ENCODE data around the gene COA1.
"Not testable (repeated sequence)": the region's sequence is repeated elsewhere in the genome, so short reads cannot be mapped to it uniquely, and the experiment has no call there.

COA1 gene, protein sequence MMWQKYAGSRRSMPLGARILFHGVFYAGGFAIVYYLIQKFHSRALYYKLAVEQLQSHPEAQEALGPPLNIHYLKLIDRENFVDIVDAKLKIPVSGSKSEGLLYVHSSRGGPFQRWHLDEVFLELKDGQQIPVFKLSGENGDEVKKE

DNA sequence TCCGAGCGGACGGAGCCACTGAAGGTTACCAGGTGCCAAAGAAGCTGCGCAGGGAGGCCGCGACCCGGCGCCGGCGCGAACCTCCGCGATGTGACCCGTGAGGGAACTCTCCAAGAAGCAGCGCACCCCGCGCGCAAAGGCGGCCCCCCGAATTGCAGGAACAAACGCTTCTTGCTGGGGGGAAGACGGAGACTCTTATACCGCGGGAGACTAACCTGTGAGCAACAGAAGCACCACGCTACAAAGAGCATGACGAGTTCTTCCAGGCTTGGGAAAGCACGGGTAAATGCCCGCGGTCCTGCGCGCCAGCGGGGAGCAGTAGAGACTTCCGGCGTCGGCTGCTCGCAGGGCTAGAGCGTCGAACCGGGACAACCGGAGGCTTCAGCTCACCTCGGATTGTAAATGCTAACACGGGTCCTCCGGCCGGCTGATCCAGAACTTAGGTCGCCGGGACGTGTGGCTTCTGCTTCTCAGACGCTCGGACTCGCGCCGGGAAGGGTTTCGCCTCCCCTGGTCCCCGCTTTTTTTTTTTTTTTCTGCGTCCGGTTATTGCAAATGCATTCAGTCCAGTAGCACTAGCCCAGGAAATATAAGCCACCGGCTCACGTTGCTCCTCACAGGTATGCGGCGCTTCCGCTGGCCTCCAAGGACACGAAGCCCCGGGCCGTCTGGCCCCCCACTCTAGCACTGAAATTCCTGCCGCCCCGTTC lies at the start of gene COA1:
TSS of gene COA1 (minus strand) at position 310 of the 710 bp plus-strand sequence. CDS start 80,909 bp downstream, outside the sequence.
- Histone ChIP-seq H3K9ac (ENCODE audit: low read depth in 1 of 2, low read length in 2 of 2) (peak within 1 kb of the TSS; percentile 83 to 90), H3K9me3 (ENCODE audit: control insufficient read depth in 1 of 2, low read length in 2 of 2) (no peaks in the 10 kb centered on the region), H3K4me1 (ENCODE audit: control insufficient read depth in 1 of 2, insufficient read depth in 2 of 2, low read length in 2 of 2) (peaks cover 12 to 13% of the 10 kb centered on the region in 2 donors), H3K27ac (ENCODE audit: low read depth, low read length) (peak within 1 kb of the TSS; percentile 36), H3K4me3 (ENCODE audit: low read depth in 1 of 2, low read length in 2 of 2) (peak within 1 kb of the TSS; percentile 85 to 98), H3K27me3 (ENCODE audit: control insufficient read depth in 1 of 2, insufficient read depth in 2 of 2, low read length in 2 of 2) (no peaks in the 10 kb centered on the region), H3K36me3 (ENCODE audit: control insufficient read depth in 1 of 2, insufficient read depth in 2 of 2, low read length in 2 of 2) (no peaks in the 10 kb centered on the region)

DNA sequence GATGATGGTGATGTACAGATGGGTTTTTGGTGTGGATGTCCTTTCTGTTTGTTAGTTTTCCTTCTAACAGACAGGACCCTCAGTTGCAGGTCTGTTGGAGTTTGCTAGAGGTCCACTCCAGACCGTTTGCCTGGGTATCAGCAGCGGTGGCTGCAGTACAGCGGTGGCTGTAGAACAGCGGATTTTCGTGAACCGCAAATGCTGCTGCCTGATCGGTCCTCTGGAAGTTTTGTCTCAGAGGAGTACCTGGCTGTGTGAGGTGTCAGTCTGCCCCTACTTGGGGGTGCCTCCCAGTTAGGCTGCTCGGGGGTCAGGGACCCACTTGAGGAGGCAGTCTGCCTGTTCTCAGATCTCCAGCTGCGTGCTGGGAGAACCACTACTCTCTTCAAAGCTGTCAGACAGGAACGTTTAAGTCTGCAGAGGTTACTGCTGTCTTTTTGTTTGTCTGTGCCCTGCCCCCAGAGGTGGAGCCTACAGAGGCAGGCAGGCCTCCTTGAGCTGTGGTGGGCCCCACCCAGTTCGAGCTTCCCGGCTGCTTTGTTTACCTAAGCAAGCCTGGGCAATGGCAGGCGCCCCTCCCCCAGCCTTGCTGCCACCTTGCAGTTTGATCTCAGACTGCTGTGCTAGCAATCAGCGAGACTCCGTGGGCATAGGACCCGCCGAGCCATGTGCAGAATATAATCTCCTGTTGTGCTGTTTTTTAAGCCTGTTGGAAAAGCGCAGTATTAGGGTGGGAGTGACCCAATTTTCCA lies 49.1 kb upstream of the COA1 start:
- not testable (repeated sequence) for H3K4me3 ChIP-seq (ENCODE audit: low read depth in 1 of 2, low read length in 2 of 2); H3K9ac ChIP-seq (ENCODE audit: low read depth in 1 of 2, low read length in 2 of 2); H3K4me1 ChIP-seq (ENCODE audit: control insufficient read depth in 1 of 2, insufficient read depth in 2 of 2, low read length in 2 of 2); H3K9me3 ChIP-seq (ENCODE audit: control insufficient read depth in 1 of 2, low read length in 2 of 2); H3K27ac ChIP-seq (ENCODE audit: low read depth, low read length); H3K27me3 ChIP-seq (ENCODE audit: control insufficient read depth in 1 of 2, insufficient read depth in 2 of 2, low read length in 2 of 2); H3K36me3 ChIP-seq (ENCODE audit: control insufficient read depth in 1 of 2, insufficient read depth in 2 of 2, low read length in 2 of 2)

DNA sequence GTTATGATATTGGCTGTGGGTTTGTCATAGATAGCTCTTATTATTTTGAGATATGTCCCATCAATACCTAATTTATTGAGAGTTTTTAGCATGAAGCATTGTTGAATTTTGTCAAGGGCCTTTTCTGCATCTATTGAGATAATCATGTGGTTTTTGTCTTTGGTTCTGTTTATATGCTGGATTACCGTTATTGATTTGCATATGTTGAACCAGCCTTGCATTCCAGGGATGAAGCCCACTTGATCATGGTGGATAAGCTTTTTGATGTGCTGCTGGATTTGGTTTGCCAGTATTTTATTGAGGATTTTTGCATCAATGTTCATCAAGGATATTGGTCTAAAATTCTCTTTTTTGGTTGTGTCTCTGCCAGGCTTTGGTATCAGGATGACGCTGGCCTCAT lies 45.9 kb upstream of the COA1 start:
- not testable (repeated sequence) for H3K9ac ChIP-seq (ENCODE audit: low read depth in 1 of 2, low read length in 2 of 2); H3K27me3 ChIP-seq (ENCODE audit: control insufficient read depth in 1 of 2, insufficient read depth in 2 of 2, low read length in 2 of 2); H3K27ac ChIP-seq (ENCODE audit: low read depth, low read length); H3K4me3 ChIP-seq (ENCODE audit: low read depth in 1 of 2, low read length in 2 of 2); H3K9me3 ChIP-seq (ENCODE audit: control insufficient read depth in 1 of 2, low read length in 2 of 2); H3K4me1 ChIP-seq (ENCODE audit: control insufficient read depth in 1 of 2, insufficient read depth in 2 of 2, low read length in 2 of 2); H3K36me3 ChIP-seq (ENCODE audit: control insufficient read depth in 1 of 2, insufficient read depth in 2 of 2, low read length in 2 of 2)

DNA sequence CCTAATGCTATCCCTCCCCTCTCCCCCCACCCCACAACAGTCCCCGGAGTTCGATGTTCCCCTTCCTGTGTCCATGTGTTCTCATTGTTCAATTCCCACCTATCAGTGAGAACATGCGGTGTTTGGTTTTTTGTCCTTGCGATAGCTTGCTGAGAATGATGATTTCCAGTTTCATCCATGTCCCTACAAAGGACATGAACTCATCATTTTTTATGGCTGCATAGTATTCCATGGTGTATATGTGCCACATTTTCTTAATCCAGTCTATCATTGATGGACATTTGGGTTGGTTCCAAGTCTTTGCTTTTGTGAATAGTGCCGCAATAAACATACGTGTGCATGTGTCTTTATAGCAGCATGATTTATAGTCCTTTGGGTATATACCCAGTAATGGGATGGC lies 43.9 kb upstream of the COA1 start:
- not testable (repeated sequence) for H3K4me1 ChIP-seq (ENCODE audit: control insufficient read depth in 1 of 2, insufficient read depth in 2 of 2, low read length in 2 of 2); H3K9me3 ChIP-seq (ENCODE audit: control insufficient read depth in 1 of 2, low read length in 2 of 2); H3K27me3 ChIP-seq (ENCODE audit: control insufficient read depth in 1 of 2, insufficient read depth in 2 of 2, low read length in 2 of 2); H3K4me3 ChIP-seq (ENCODE audit: low read depth in 1 of 2, low read length in 2 of 2); H3K36me3 ChIP-seq (ENCODE audit: control insufficient read depth in 1 of 2, insufficient read depth in 2 of 2, low read length in 2 of 2); H3K9ac ChIP-seq (ENCODE audit: low read depth in 1 of 2, low read length in 2 of 2); H3K27ac ChIP-seq (ENCODE audit: low read depth, low read length)

DNA sequence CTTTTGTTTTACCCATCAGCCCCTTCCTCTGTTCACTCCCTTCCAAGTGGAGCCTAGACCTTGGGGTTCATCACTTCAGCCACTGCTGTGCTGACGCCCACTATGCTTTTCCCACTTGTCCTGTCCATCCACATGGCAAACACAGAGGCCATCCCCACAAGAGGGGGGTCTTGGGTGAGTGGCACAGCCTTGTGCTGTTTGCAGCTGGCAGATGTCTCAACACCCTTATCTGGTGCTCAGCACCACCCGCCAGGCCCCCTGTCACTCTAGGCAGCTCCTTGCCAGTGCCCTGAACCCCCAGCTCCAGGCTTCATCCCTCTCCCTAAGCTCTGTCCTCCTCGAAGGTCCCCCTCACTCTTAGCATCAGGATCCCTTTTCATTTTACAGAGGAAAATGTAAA lies 42.2 kb upstream of the COA1 start:
- H3K9ac ChIP-seq (ENCODE audit: low read depth in 1 of 2, low read length in 2 of 2), result no peak overlapping the region
- no peaks in the 10 kb centered on the region for H3K4me1 ChIP-seq (ENCODE audit: control insufficient read depth in 1 of 2, insufficient read depth in 2 of 2, low read length in 2 of 2)
- no peaks in the 10 kb centered on the region for H3K27me3 ChIP-seq (ENCODE audit: control insufficient read depth in 1 of 2, insufficient read depth in 2 of 2, low read length in 2 of 2)
- H3K36me3 ChIP-seq (ENCODE audit: control insufficient read depth in 1 of 2, insufficient read depth in 2 of 2, low read length in 2 of 2), result peaks cover 0 to 6% of the 10 kb centered on the region in 2 donors
- H3K4me3 ChIP-seq (ENCODE audit: low read depth in 1 of 2, low read length in 2 of 2), result no peak overlapping the region
- H3K27ac ChIP-seq (ENCODE audit: low read depth, low read length), result no peak overlapping the region
- H3K9me3 ChIP-seq (ENCODE audit: control insufficient read depth in 1 of 2, low read length in 2 of 2), result no peaks in the 10 kb centered on the region

DNA sequence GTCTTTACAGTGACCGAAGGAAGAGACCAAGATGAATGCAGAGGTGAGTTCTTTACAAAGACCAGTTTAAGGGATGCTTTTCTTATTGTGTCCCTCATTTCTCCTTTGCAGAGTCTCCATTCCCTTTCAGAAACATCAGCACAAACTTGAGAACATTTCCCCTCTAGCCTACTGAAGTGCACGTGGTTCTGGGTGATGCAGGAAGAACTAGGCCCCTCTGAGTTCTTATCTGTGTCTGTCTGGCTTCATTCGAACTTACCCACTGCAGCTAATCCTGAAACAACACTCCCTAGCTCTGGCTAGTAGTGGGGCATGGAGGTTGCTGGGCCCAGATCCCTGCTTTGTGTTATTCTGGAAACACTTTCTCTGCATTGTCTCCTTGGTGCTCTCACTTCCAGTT lies 41.8 kb upstream of the COA1 start:
- peaks cover 0 to 6% of the 10 kb centered on the region in 2 donors for H3K36me3 ChIP-seq (ENCODE audit: control insufficient read depth in 1 of 2, insufficient read depth in 2 of 2, low read length in 2 of 2)

DNA sequence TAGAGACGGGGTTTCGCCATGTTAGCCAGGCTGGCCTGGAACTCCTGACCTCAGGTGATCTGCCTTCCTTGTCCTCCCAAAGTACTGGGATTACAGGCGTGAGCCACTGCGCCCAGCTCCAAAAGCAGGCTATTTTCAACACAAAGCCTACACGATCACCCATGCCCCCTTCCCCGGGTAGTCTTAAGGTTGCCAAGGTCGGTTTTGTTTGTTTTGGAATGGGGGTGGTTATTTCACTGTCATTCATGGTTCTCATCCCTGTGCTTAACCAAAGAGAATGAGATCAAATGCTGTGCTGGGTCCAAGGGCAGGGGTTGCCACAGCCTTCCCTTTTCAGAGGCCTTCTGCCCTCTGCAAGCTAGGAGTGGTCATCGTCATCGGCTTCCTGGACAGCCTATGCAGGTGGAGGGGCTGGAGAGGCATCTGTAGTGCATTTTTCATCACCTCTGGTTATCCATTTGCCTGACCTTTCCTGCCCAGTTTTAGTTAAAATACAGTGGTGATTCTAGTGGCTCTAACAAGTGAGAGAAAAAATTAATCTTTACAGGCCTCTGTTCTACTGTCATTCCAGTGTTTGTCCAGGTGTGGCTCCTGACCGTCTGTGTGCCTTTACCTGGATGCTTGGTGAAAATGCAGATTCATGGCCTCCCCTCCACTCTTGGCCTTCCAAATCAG lies 40.6 kb upstream of the COA1 start:
- Histone ChIP-seq H3K4me3 (ENCODE audit: low read depth in 1 of 2, low read length in 2 of 2) (no peak overlapping the region), H3K36me3 (ENCODE audit: control insufficient read depth in 1 of 2, insufficient read depth in 2 of 2, low read length in 2 of 2) (peaks cover 0 to 6% of the 10 kb centered on the region in 2 donors), H3K27ac (ENCODE audit: low read depth, low read length) (no peak overlapping the region), H3K27me3 (ENCODE audit: control insufficient read depth in 1 of 2, insufficient read depth in 2 of 2, low read length in 2 of 2) (no peaks in the 10 kb centered on the region), H3K4me1 (ENCODE audit: control insufficient read depth in 1 of 2, insufficient read depth in 2 of 2, low read length in 2 of 2) (peaks cover under 1 to 1% of the 10 kb centered on the region in 2 donors), H3K9me3 (ENCODE audit: control insufficient read depth in 1 of 2, low read length in 2 of 2) (no peaks in the 10 kb centered on the region), H3K9ac (ENCODE audit: low read depth in 1 of 2, low read length in 2 of 2) (no peak overlapping the region)

More for the DNA sequence above, 41.8 kb upstream of the COA1 start:
- Histone ChIP-seq H3K27ac (ENCODE audit: low read depth, low read length) (no peak overlapping the region), H3K4me3 (ENCODE audit: low read depth in 1 of 2, low read length in 2 of 2) (no peak overlapping the region), H3K4me1 (ENCODE audit: control insufficient read depth in 1 of 2, insufficient read depth in 2 of 2, low read length in 2 of 2) (no peaks in the 10 kb centered on the region), H3K9ac (ENCODE audit: low read depth in 1 of 2, low read length in 2 of 2) (no peak overlapping the region), H3K27me3 (ENCODE audit: control insufficient read depth in 1 of 2, insufficient read depth in 2 of 2, low read length in 2 of 2) (no peaks in the 10 kb centered on the region), H3K9me3 (ENCODE audit: control insufficient read depth in 1 of 2, low read length in 2 of 2) (no peaks in the 10 kb centered on the region)

DNA sequence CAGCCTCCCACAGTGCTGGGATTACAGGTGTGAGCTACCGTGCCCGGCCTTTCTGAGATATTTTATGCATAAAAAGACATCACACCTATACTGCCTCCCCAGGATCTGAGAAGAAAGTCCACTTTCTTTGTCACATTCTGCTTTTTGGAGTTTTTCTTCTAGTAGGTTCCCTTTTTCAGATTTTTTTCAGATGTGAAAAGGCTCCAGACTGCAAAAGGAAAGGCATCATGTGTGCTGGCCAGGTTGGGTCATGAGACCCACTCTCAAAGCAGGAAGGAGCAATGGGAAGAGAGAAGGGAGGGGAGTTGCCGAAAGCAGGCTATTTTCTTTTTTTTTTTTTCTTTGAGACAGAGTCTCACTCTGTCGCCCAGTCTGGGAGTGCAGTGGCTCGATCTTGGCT lies 40.0 kb upstream of the COA1 start:
- no peak overlapping the region for H3K27ac ChIP-seq (ENCODE audit: low read depth, low read length)
- H3K9me3 ChIP-seq (ENCODE audit: control insufficient read depth in 1 of 2, low read length in 2 of 2), result no peaks in the 10 kb centered on the region
- H3K4me1 ChIP-seq (ENCODE audit: control insufficient read depth in 1 of 2, insufficient read depth in 2 of 2, low read length in 2 of 2), result peaks cover 7 to 8% of the 10 kb centered on the region in 2 donors
- peaks cover 0 to 6% of the 10 kb centered on the region in 2 donors for H3K36me3 ChIP-seq (ENCODE audit: control insufficient read depth in 1 of 2, insufficient read depth in 2 of 2, low read length in 2 of 2)
- no peak overlapping the region for H3K9ac ChIP-seq (ENCODE audit: low read depth in 1 of 2, low read length in 2 of 2)
- H3K27me3 ChIP-seq (ENCODE audit: control insufficient read depth in 1 of 2, insufficient read depth in 2 of 2, low read length in 2 of 2), result no peaks in the 10 kb centered on the region
- no peak overlapping the region for H3K4me3 ChIP-seq (ENCODE audit: low read depth in 1 of 2, low read length in 2 of 2)

DNA sequence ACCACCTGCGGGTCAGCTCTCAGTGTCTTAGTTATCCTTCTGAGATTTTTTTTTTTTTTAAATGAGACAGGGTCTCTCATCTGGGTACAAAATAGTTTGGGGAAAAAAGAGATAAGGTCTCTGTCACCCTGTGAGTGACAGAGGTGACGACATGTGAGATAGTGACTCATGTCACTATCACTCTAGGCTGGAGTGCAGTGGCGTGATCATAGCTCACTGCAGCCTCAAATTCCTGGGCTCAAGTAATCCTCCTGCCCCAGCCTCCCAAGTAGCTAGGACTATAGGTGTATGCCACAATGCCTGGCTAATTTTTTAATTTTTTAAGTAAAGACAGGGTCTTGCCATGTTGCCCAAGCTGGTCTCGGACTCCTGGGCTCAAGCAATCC lies 39.6 kb upstream of the COA1 start:
- H3K4me1 ChIP-seq (ENCODE audit: control insufficient read depth in 1 of 2, insufficient read depth in 2 of 2, low read length in 2 of 2), result peaks cover 11% of the 10 kb centered on the region in 2 donors
- no peak overlapping the region for H3K9ac ChIP-seq (ENCODE audit: low read depth in 1 of 2, low read length in 2 of 2)
- H3K27me3 ChIP-seq (ENCODE audit: control insufficient read depth in 1 of 2, insufficient read depth in 2 of 2, low read length in 2 of 2), result no peaks in the 10 kb centered on the region
- H3K9me3 ChIP-seq (ENCODE audit: control insufficient read depth in 1 of 2, low read length in 2 of 2), result no peaks in the 10 kb centered on the region
- peaks cover 0 to 6% of the 10 kb centered on the region in 2 donors for H3K36me3 ChIP-seq (ENCODE audit: control insufficient read depth in 1 of 2, insufficient read depth in 2 of 2, low read length in 2 of 2)
- H3K4me3 ChIP-seq (ENCODE audit: low read depth in 1 of 2, low read length in 2 of 2), result no peak overlapping the region
- no peak overlapping the region for H3K27ac ChIP-seq (ENCODE audit: low read depth, low read length)

Data from duodenal mucosa (tissue), 2 donors.